KMS-11 (cell line): ENCODE data around the gene IRF2BPL.

Source experiments
- H2AFZ ChIP-seq: fragments of 200-600 bp; sonication (generic); 2 replicates; pipeline ENCODE4 v1.6.1; 2016; ENCODE audit warnings: antibody characterized with exemption, mixed run types, low read depth
- H3K27ac ChIP-seq: fragments of 200-600 bp; sonication (generic); 2 replicates; pipeline ENCODE4 v1.6.1; 2016; ENCODE audit warnings: mild to moderate bottlenecking, mixed run types
- H3K27me3 ChIP-seq: fragments of 200-600 bp; sonication (generic); 2 replicates; pipeline ENCODE4 v1.6.1; 2017; ENCODE audit warnings: mild to moderate bottlenecking, low read depth, mixed run types, moderate library complexity; ENCODE audit not compliant: insufficient read depth
- H3K36me3 ChIP-seq: fragments of 200-600 bp; sonication (generic); 2 replicates; pipeline ENCODE4 v1.6.1; 2017; ENCODE audit warnings: mild to moderate bottlenecking, mixed run types; ENCODE audit not compliant: insufficient read depth
- H3K4me1 ChIP-seq: fragments of 200-600 bp; sonication (generic); 2 replicates; pipeline ENCODE4 v1.6.1; 2016; ENCODE audit warnings: mild to moderate bottlenecking, low read depth, mixed run types; ENCODE audit not compliant: poor library complexity, severe bottlenecking
- H3K4me2 ChIP-seq: fragments of 200-600 bp; sonication (generic); 2 replicates; pipeline ENCODE4 v1.7.0; 2016; ENCODE audit warnings: mild to moderate bottlenecking, mixed run types
- H3K4me3 ChIP-seq: fragments of 200-600 bp; sonication (generic); IDR thresholded peaks from 2 replicates; pipeline ENCODE4 v1.6.1; 2017; ENCODE audit warnings: low read depth, low read length, mixed read lengths; ENCODE audit not compliant: insufficient read depth
- H3K79me2 ChIP-seq: fragments of 200-600 bp; sonication (generic); 2 replicates; pipeline ENCODE4 v1.6.1; 2016; ENCODE audit warnings: low read depth, mixed run types; ENCODE audit not compliant: insufficient read depth
- H3K9ac ChIP-seq: fragments of 200-600 bp; sonication (generic); 2 replicates; pipeline ENCODE4 v1.6.1; 2016; ENCODE audit warnings: mild to moderate bottlenecking, mixed run types
- H4K20me1 ChIP-seq: fragments of 200-600 bp; sonication (generic); 2 replicates; pipeline ENCODE4 v1.6.1; 2016; ENCODE audit warnings: mild to moderate bottlenecking, mixed run types; ENCODE audit not compliant: insufficient read depth
- TF ChIP-seq, protein P1 (sequence below): fragments of 200-600 bp; sonication (generic); conservative IDR thresholded peaks from 2 replicates; pipeline ENCODE4 v1.6.1; 2017; ENCODE audit warnings: low read depth, mild to moderate bottlenecking, antibody characterized with exemption, low read length, moderate library complexity, mixed read lengths

Gene IRF2BPL

DNA sequence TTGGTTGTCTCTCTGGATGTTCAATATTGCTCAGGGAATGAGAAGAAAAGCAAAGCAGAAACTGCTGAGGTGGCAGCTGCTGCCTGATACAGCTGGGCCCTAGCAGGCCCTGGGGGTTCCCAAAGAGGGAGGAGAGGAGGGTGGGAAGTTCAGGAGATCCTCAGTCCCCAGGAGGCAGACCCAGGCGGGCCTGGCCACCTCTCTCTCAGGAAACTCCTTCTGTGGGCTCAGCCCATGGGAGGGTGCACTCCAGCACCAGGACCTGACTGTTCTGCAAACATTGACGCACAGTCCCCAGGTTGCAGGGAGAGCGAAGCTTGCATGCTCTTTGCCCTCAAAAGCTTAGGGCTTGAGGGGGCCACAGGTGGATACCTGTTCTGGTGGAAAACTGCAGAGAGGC, 29.6 kb downstream of the IRF2BPL start:
- Histone ChIP-seq H3K4me2 (peak overlapping the region; percentile 50; the same call in 1 of the 2 replicates), H3K79me2 (no peaks in the 10 kb centered on the region), H2AFZ (no peak overlapping the region), H3K9ac (no peak overlapping the region), H4K20me1 (no peaks in the 10 kb centered on the region), H3K27me3 (no peaks in the 10 kb centered on the region), H3K27ac (no peak overlapping the region), H3K4me3 (no peak overlapping the region), H3K36me3 (no peaks in the 10 kb centered on the region), H3K4me1 (peaks cover 50% of the 10 kb centered on the region)
- TF ChIP-seq, protein P1, sequence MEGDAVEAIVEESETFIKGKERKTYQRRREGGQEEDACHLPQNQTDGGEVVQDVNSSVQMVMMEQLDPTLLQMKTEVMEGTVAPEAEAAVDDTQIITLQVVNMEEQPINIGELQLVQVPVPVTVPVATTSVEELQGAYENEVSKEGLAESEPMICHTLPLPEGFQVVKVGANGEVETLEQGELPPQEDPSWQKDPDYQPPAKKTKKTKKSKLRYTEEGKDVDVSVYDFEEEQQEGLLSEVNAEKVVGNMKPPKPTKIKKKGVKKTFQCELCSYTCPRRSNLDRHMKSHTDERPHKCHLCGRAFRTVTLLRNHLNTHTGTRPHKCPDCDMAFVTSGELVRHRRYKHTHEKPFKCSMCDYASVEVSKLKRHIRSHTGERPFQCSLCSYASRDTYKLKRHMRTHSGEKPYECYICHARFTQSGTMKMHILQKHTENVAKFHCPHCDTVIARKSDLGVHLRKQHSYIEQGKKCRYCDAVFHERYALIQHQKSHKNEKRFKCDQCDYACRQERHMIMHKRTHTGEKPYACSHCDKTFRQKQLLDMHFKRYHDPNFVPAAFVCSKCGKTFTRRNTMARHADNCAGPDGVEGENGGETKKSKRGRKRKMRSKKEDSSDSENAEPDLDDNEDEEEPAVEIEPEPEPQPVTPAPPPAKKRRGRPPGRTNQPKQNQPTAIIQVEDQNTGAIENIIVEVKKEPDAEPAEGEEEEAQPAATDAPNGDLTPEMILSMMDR: no peak

DNA sequence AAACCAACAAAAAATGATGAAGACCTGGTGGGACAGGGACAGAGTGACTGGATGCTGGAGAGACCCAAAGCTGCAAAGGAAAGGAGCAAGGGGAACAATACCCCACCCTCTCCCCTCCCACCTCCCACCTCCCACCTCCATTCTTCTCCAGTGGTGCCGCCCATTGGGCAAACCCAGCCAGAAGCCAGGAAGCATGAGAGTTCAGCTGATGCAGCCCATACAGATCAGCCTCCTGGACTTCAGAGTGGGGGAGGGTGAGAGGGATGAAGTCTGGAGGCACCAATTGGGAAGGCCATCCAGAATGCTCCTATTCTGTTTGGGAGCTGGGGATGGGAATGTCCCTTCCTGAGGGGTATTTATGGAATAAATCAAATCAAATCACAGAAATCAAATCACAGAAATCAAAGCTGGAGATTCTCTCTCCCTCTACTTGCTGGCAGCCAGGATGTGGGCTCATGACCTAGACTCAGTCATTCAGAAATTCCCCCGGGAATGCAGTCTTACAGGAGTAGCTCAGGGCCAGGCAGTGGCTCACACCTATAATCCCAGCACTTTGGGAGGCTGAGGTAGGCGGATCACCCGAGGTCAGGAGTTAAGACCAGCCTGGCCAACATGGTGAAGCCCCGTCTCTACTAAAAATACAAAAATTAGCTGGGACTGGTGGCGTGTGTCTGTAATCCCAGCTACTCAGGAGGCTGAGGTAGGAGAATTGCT, 31.1 kb downstream of the IRF2BPL start:
- H3K9ac ChIP-seq: no peak overlapping the region
- H3K4me3 ChIP-seq: no peak overlapping the region
- H3K27ac ChIP-seq: no peak overlapping the region
- no peaks in the 10 kb centered on the region for H3K79me2 ChIP-seq
- no peak overlapping the region for H2AFZ ChIP-seq
- peaks cover 50% of the 10 kb centered on the region for H3K4me1 ChIP-seq
- no peaks in the 10 kb centered on the region for H3K27me3 ChIP-seq
- H3K36me3 ChIP-seq: no peaks in the 10 kb centered on the region
- H4K20me1 ChIP-seq: no peaks in the 10 kb centered on the region
- TF ChIP-seq, protein P1: no peak
- H3K4me2 ChIP-seq: no peak overlapping the region

DNA sequence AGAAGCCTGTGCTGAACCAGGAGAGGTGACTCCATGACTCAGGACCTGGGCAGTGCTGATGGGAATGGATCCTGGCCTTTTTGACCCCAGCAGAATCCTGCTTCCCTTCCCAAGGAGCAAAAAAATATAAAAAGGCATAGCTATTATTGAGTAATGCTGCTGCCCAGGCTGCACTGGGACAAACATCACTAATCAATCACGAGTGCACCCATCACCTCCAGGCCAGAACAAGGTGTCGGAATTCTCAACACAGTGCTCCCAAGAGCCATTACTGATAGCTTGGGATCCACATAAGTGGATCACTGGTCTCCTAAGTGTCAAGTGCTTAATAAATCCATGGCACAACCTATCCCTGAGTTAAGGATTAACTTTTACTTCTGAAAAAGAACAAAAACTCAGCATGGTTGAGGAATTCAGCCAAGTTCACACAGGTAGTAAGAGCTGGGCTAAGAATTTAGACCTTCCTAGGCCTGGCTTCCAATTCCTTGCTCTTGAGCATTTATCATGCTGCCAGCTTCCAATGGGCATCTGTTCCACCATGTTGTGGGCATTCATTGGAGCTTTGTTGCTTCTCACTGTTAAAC, 31.9 kb downstream of the IRF2BPL start:
- no peak overlapping the region for H3K4me3 ChIP-seq
- no peaks in the 10 kb centered on the region for H3K79me2 ChIP-seq
- peaks cover 50% of the 10 kb centered on the region for H3K4me1 ChIP-seq
- H4K20me1 ChIP-seq: no peaks in the 10 kb centered on the region
- H2AFZ ChIP-seq: no peak overlapping the region
- TF ChIP-seq, protein P1: no peak
- no peak overlapping the region for H3K4me2 ChIP-seq
- H3K27ac ChIP-seq: no peak overlapping the region
- H3K36me3 ChIP-seq: no peaks in the 10 kb centered on the region
- no peak overlapping the region for H3K9ac ChIP-seq
- H3K27me3 ChIP-seq: no peaks in the 10 kb centered on the region

DNA sequence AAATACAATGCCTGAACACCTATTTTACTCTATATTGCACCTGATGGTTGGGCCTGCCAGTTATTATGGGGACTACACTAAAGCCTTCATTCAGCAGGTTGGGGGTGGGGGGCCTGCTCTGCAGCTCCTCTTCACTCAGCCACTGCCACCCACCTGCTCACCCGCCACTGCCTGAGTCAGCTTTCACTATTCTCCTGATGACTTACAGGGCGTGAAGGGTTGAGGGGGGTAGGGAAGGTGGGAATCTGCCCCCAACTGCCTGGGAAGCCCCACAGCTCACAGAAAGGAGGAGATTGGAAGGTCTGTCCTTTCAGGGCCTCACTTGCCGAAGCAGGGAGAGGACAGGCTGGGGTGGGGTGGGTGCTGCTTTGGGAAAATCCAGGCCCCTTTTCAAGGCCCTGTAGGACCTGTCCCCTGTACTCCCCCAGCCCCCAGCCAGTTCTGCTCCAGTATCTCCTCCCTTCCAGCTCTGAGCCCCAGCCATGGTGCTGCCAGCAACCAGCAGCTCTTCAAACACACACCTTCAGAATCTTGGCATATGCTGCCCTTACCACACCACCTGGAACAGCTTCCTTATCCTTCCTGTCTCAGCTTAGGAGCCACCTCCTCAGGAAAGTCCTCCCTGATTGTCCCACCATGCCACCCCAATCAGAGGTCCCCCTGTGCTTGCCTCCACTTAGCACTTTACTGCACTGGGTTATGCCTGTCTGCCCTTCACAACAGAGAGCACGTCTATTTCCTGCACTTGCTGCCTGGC, 33.1 kb downstream of the IRF2BPL start:
- no peak overlapping the region for H3K4me3 ChIP-seq
- no peak overlapping the region for H2AFZ ChIP-seq
- peaks cover 45% of the 10 kb centered on the region for H3K4me1 ChIP-seq
- H4K20me1 ChIP-seq: no peaks in the 10 kb centered on the region
- TF ChIP-seq, protein P1: no peak
- H3K9ac ChIP-seq: no peak overlapping the region; the same call in 1 of the 2 replicates
- H3K4me2 ChIP-seq: peak overlapping the region; percentile 21; the same call in 1 of the 2 replicates
- H3K79me2 ChIP-seq: no peaks in the 10 kb centered on the region
- no peak overlapping the region for H3K27ac ChIP-seq
- H3K36me3 ChIP-seq: no peaks in the 10 kb centered on the region
- no peaks in the 10 kb centered on the region for H3K27me3 ChIP-seq
